ENCODE data around the gene CLDND2. TPM values are rescaled to one million over a fixed set of nuclear protein-coding genes. Genes with fewer than 3 reads are reported as not detected.

CLDND2 gene
- total and polyA plus RNA-seq, 4 donors: 0.22 to 3.0 TPM; not detected in 2

Other genes starting within 250 kb of the CLDND2 start
- 1 to 10 TPM; 4.8 to 5.4 TPM for gene SIGLEC9, start 244.1 kb downstream of the CLDND2 start, total RNA-seq
- gene SIGLEC9, start 244.1 kb downstream of the CLDND2 start, polyA plus RNA-seq: 1 to 10 TPM; 3.0 to 4.1 TPM
- 1 to 10 TPM; 3.2 to 4.7 TPM for gene SIGLEC7, start 226.7 kb downstream of the CLDND2 start, total RNA-seq
- 1 to 10 TPM; 2.7 to 4.8 TPM for gene SIGLEC7, start 226.7 kb downstream of the CLDND2 start, polyA plus RNA-seq
- gene CD33, start 143.9 kb downstream of the CLDND2 start, total RNA-seq: 1 to 10 TPM; 2.8 to 4.8 TPM
- gene CD33, start 143.9 kb downstream of the CLDND2 start, polyA plus RNA-seq: 1 to 10 TPM; 1.3 to 5.1 TPM
- under 1 TPM in 1 of 2 donors, not detected in 1; 0.05 TPM for gene SIGLECL1, start 117.9 kb downstream of the CLDND2 start, total RNA-seq
- not detected for gene SIGLECL1, start 117.9 kb downstream of the CLDND2 start, polyA plus RNA-seq
- under 1 TPM in 1 of 2 donors, not detected in 1; 0.25 TPM for gene IGLON5, start 57.4 kb downstream of the CLDND2 start, total RNA-seq
- gene IGLON5, start 57.4 kb downstream of the CLDND2 start, polyA plus RNA-seq: under 1 TPM; 0.25 to 0.46 TPM
- under 1 TPM; 0.75 to 0.92 TPM for gene VSIG10L, start 26.9 kb downstream of the CLDND2 start, total RNA-seq
- gene VSIG10L, start 26.9 kb downstream of the CLDND2 start, polyA plus RNA-seq: 1 to 10 TPM in 1 of 2 donors, under 1 TPM in 1; 0.60 to 1.8 TPM
- gene ETFB, start 2.6 kb downstream of the CLDND2 start, total RNA-seq: 100 to 1,000 TPM; 129 to 324 TPM
- 100 to 1,000 TPM; 610 to 713 TPM for gene ETFB, start 2.6 kb downstream of the CLDND2 start, polyA plus RNA-seq
- gene NKG7, start 3.7 kb upstream of the CLDND2 start, total RNA-seq: 10 to 100 TPM in 1 of 2 donors, 1 to 10 TPM in 1; 2.0 to 13.6 TPM
- gene NKG7, start 3.7 kb upstream of the CLDND2 start, polyA plus RNA-seq: 1 to 10 TPM; 5.3 to 6.2 TPM
- gene LIM2, start 19.0 kb upstream of the CLDND2 start, total RNA-seq: not detected
- not detected for gene LIM2, start 19.0 kb upstream of the CLDND2 start, polyA plus RNA-seq
- gene C19orf84, start 21.6 kb upstream of the CLDND2 start, total RNA-seq: under 1 TPM in 1 of 2 donors, not detected in 1; 0.08 TPM
- gene C19orf84, start 21.6 kb upstream of the CLDND2 start, polyA plus RNA-seq: not detected
- 1 to 10 TPM; 4.9 to 8.4 TPM for gene SIGLEC10, start 48.6 kb upstream of the CLDND2 start, total RNA-seq
- 1 to 10 TPM; 1.7 to 8.0 TPM for gene SIGLEC10, start 48.6 kb upstream of the CLDND2 start, polyA plus RNA-seq
- gene SIGLEC8, start 89.5 kb upstream of the CLDND2 start, total RNA-seq: 1 to 10 TPM in 1 of 2 donors, under 1 TPM in 1; 0.09 to 2.3 TPM
- under 1 TPM; 0.24 to 0.81 TPM for gene SIGLEC8, start 89.5 kb upstream of the CLDND2 start, polyA plus RNA-seq
- not detected for gene CEACAM18, start 109.5 kb upstream of the CLDND2 start, total RNA-seq
- not detected for gene CEACAM18, start 109.5 kb upstream of the CLDND2 start, polyA plus RNA-seq
- gene SIGLEC12, start 132.8 kb upstream of the CLDND2 start, total RNA-seq: 1 to 10 TPM in 1 of 2 donors, under 1 TPM in 1; 0.84 to 5.0 TPM
- gene SIGLEC12, start 132.8 kb upstream of the CLDND2 start, polyA plus RNA-seq: under 1 TPM; 0.05 to 0.21 TPM
- under 1 TPM; 0.08 to 0.47 TPM for gene SIGLEC6, start 162.7 kb upstream of the CLDND2 start, total RNA-seq
- under 1 TPM in 1 of 2 donors, not detected in 1; 0.08 TPM for gene SIGLEC6, start 162.7 kb upstream of the CLDND2 start, polyA plus RNA-seq
- 1 to 10 TPM; 3.9 to 5.3 TPM for gene ZNF175, start 202.3 kb upstream of the CLDND2 start, total RNA-seq
- gene ZNF175, start 202.3 kb upstream of the CLDND2 start, polyA plus RNA-seq: 1 to 10 TPM in 1 of 2 donors, under 1 TPM in 1; 0.60 to 1.1 TPM